SU-DHL-6 (cell line): ENCODE data around the gene CAPZA1.

Source experiments
- H2AFZ ChIP-seq: fragments of 200-600 bp; sonication (generic); 2 replicates; pipeline ENCODE4 v1.6.1; 2014; ENCODE audit warnings: low read depth, mild to moderate bottlenecking, moderate library complexity, mixed read lengths, antibody characterized with exemption, low read length; ENCODE audit not compliant: severe bottlenecking
- H3F3A ChIP-seq: fragments of 200-600 bp; shearing (Covaris generic); 2 replicates; pipeline ENCODE4 v1.6.0; 2016; ENCODE audit warnings: antibody characterized with exemption, mild to moderate bottlenecking; ENCODE audit not compliant: insufficient read depth
- H3K27ac ChIP-seq: fragments of 200-600 bp; sonication (generic); 2 replicates; pipeline ENCODE4 v1.5.1; 2016; ENCODE audit warnings: low read depth, mild to moderate bottlenecking, low read length, moderate library complexity, mixed read lengths
- H3K27me3 ChIP-seq: fragments of 200-600 bp; sonication (generic), shearing (Covaris generic); 2 replicates; pipeline ENCODE4 v1.6.0; 2014; ENCODE audit warnings: mild to moderate bottlenecking, low read length
- H3K36me3 ChIP-seq: fragments of 200-600 bp; sonication (generic); 2 replicates; pipeline ENCODE4 v1.6.1; 2014; ENCODE audit warnings: mild to moderate bottlenecking, low read length, mixed read lengths
- H3K4me2 ChIP-seq: fragments of 300-600, 200-600 bp; shearing (Covaris generic), sonication (generic); 2 replicates; pipeline ENCODE4 v1.6.0; 2014; ENCODE audit warnings: low read length, low read depth, mild to moderate bottlenecking; ENCODE audit not compliant: poor library complexity, severe bottlenecking
- H3K4me3 ChIP-seq: fragments of 200-600 bp; sonication (generic); 2 replicates; pipeline ENCODE4 v1.5.1; 2014; ENCODE audit warnings: antibody characterized with exemption, low read length, mild to moderate bottlenecking, mixed read lengths; ENCODE audit not compliant: insufficient read depth, poor library complexity, severe bottlenecking
- H3K79me2 ChIP-seq: fragments of 200-600 bp; sonication (generic); 2 replicates; pipeline ENCODE4 v1.6.1; 2014; ENCODE audit warnings: mild to moderate bottlenecking, low read length, moderate library complexity; ENCODE audit not compliant: insufficient read depth
- H3K9ac ChIP-seq: fragments of 200-600 bp; sonication (generic); 2 replicates; pipeline ENCODE4 v1.7.0; 2014; ENCODE audit warnings: mild to moderate bottlenecking, low read length
- H3K9me2 ChIP-seq: fragments of 200-600 bp; sonication (generic); replicated peaks from 2 replicates; pipeline ENCODE4 v1.6.1; 2014; ENCODE audit warnings: low read length; ENCODE audit not compliant: insufficient read depth
- H3K9me3 ChIP-seq: fragments of 200-600 bp; sonication (generic); 2 replicates; pipeline ENCODE4 v1.6.1; 2014; ENCODE audit warnings: low read length, mixed read lengths; ENCODE audit not compliant: insufficient read depth
- H4K20me1 ChIP-seq: fragments of 200-600 bp; sonication (generic); 2 replicates; pipeline ENCODE4 v1.6.1; 2014; ENCODE audit warnings: low read depth, mild to moderate bottlenecking, antibody characterized with exemption, low read length, moderate library complexity, mixed read lengths
- EZH2phosphoT487 ChIP-seq: fragments of 200-600 bp; sonication (generic), shearing (Covaris generic); conservative IDR thresholded peaks from 2 replicates; pipeline ENCODE4 v1.6.1; 2018; ENCODE audit warnings: mild to moderate bottlenecking, antibody characterized with exemption, low read length, moderate library complexity, mixed read lengths
- TF ChIP-seq, protein P1 (sequence below): fragments of 200-600 bp; sonication (generic); IDR thresholded peaks from one replicate; pipeline ENCODE4 v1.5.1; 2017; ENCODE audit warnings: antibody characterized with exemption, mild to moderate bottlenecking, low read length, moderate library complexity; ENCODE audit not compliant: insufficient read depth, poor library complexity, severe bottlenecking

Gene CAPZA1

DNA sequence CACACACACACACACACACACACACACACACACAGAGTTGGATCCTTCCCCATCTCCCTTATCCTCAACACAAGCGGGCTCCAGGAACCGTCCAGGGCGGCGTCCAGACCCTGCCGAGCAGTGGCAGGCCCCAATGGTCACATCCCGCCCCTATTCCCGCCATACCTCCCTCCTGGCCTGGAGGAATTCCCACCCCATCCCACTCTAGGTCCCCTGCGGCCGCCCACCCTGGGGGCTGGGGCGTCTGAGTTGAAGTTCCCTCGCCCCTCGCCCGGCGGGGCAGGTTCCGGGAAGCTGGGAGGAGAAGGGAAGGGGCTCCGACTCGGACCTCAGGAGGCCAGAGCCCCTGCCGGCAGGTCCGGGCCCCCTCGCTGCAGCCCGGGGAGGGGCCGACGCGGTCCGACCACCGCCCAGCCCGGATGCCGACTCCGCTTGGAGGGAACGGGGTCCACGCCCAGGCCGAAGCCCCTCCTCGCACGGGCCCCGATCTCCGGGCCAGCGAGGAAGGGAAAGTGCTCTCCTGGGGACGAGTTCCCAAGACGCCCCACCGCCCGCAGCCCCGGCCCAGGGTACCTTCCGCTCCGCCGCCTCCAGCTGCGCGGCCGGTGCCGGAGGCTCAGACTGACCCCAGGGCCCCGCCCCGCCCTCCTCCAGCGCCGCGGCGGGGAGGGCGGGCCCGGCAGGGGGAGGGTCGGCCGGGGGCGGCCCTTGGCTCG is 87.0 kb downstream of the CAPZA1 start, which contains the start of gene RHOC:
Gene RHOC, minus strand, starts transcription at position 623 of the 716 bp plus-strand sequence. CDS start 3,328 bp downstream, outside the sequence.
- Histone ChIP-seq H3K36me3 (no peaks in the 10 kb centered on the region), H4K20me1 (no peaks in the 10 kb centered on the region), H3K9me3 (no peaks in the 10 kb centered on the region), H2AFZ (no peak within 1 kb of the TSS), H3K4me3 (peak within 1 kb of the TSS; percentile 61), H3K9ac (peak within 1 kb of the TSS; percentile 48; the same call in 1 of the 2 replicates), H3K9me2 (no peaks in the 10 kb centered on the region), H3F3A (no peaks in the 10 kb centered on the region), H3K27ac (no peak within 1 kb of the TSS), H3K79me2 (no peaks in the 10 kb centered on the region), H3K4me2 (peak within 1 kb of the TSS; percentile 65), H3K27me3 (no peaks in the 10 kb centered on the region)
- TF ChIP-seq, protein P1, sequence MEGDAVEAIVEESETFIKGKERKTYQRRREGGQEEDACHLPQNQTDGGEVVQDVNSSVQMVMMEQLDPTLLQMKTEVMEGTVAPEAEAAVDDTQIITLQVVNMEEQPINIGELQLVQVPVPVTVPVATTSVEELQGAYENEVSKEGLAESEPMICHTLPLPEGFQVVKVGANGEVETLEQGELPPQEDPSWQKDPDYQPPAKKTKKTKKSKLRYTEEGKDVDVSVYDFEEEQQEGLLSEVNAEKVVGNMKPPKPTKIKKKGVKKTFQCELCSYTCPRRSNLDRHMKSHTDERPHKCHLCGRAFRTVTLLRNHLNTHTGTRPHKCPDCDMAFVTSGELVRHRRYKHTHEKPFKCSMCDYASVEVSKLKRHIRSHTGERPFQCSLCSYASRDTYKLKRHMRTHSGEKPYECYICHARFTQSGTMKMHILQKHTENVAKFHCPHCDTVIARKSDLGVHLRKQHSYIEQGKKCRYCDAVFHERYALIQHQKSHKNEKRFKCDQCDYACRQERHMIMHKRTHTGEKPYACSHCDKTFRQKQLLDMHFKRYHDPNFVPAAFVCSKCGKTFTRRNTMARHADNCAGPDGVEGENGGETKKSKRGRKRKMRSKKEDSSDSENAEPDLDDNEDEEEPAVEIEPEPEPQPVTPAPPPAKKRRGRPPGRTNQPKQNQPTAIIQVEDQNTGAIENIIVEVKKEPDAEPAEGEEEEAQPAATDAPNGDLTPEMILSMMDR, result no peak
- TF ChIP-seq EZH2phosphoT487, result no peak

DNA sequence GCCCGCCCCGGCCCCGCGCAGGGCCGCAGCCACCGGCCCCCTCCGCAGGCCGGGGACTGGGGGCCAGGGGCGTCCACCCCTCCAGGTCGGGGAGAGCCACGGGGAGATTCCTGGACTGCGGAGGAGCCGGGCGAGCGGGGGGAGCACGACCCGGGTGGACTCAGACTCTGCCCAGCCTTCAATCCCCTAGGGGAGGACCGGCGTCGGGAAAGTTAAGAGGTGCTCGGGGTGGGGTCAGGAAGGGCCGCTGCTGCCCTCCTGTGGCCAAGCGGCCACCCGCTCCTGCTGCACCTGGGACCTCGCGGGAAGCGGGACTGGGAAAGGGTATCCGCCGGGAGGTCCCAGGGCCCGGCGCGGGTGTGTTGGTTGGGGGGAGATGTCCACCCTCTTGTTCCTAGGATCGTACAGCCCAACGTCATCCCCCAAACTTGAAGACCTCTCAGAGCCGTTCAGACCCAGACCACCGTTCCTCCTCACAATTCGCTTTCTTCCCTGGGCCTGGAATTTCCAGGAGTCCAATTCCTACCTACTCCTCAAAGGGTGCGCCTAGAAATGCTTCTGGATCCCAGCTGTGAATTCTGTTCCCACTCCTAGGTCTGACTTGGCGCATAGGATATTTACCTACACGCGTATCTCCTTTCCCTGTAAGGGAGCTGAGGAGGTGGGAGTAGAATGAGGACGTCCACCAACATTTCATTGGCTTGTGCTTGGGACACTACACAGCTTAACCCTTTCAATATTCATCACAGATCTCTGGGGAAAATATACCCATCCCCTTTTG is 87.8 kb downstream of the CAPZA1 start:
- H2AFZ ChIP-seq, result no peak overlapping the region
- H3F3A ChIP-seq, result no peaks in the 10 kb centered on the region
- H4K20me1 ChIP-seq, result no peaks in the 10 kb centered on the region
- H3K79me2 ChIP-seq, result no peaks in the 10 kb centered on the region
- H3K27ac ChIP-seq, result no peak overlapping the region
- H3K9me2 ChIP-seq, result no peaks in the 10 kb centered on the region
- H3K27me3 ChIP-seq, result no peaks in the 10 kb centered on the region
- H3K9ac ChIP-seq, result peak overlapping the region; percentile 48; the same call in 1 of the 2 replicates
- TF ChIP-seq EZH2phosphoT487, result no peak
- TF ChIP-seq, protein P1, result peak; percentile 55
- no peaks in the 10 kb centered on the region for H3K9me3 ChIP-seq
- H3K36me3 ChIP-seq, result no peaks in the 10 kb centered on the region
- peak overlapping the region; percentile 65 for H3K4me2 ChIP-seq
- peak overlapping the region; percentile 61 for H3K4me3 ChIP-seq

DNA sequence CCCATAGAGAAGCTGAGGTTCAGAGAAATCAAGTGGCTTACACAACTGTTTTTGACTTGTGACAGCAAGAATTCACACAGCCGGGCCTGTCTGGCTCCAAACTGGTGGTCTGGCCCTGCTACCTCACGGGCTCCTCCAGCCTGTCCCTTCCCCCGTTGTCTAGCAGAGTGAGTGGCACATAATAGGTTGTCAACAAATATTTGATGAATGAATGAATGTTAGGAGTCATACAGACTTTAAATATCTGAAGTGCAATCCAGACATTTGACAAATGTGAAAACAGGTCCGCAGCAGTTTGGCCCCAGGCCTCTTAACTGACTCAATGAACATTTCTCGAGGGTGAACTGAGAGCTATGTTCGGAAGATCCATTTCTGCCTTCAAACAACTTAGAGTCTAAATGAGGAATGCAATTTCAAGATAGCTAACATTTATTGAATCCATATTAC is 88.4 kb downstream of the CAPZA1 start:
- Histone ChIP-seq H3F3A (peaks cover 2% of the 10 kb centered on the region; the same call in 1 of the 2 replicates), H4K20me1 (no peaks in the 10 kb centered on the region), H2AFZ (no peak overlapping the region), H3K27ac (no peak overlapping the region), H3K36me3 (no peaks in the 10 kb centered on the region), H3K4me2 (peak overlapping the region; percentile 65), H3K9me2 (no peaks in the 10 kb centered on the region), H3K9ac (no peak overlapping the region), H3K4me3 (no peak overlapping the region), H3K27me3 (no peaks in the 10 kb centered on the region), H3K9me3 (no peaks in the 10 kb centered on the region), H3K79me2 (no peaks in the 10 kb centered on the region)
- no peak for TF ChIP-seq EZH2phosphoT487
- TF ChIP-seq, protein P1, result no peak
